RPMI8226 (cell line): ENCODE data around the gene MRPL44.
"Not testable (repeated sequence)": the region's sequence is repeated elsewhere in the genome, so short reads cannot be mapped to it uniquely, and the experiment has no call there.

Source experiments
- DNase-seq: peaks from one replicate; pipeline ENCODE4 v3.0.0-alpha.2; 2015

MRPL44 gene

DNA sequence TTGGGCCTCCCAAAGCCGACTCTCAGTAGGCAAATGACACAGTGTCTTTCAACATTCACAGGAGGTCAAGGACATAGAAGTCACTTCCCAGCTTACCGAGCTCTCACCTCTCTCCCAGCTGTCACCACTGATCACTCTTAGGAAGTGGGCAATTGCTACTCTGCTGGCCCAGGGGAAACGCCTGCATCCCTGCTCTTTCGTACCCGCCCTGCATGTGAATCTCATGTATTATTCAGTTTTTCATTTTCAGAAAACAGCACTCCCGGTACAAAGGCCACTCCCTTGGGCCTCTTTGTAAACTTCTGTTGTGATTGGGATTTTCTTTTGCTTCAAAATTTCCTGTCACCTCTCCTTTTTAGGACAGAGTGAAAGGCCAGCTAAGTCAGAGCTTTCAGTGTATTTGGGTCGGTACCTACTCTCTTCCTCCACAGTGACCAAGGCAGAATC is 15.4 kb downstream of the MRPL44 start:
- no peak for DNase-seq

DNA sequence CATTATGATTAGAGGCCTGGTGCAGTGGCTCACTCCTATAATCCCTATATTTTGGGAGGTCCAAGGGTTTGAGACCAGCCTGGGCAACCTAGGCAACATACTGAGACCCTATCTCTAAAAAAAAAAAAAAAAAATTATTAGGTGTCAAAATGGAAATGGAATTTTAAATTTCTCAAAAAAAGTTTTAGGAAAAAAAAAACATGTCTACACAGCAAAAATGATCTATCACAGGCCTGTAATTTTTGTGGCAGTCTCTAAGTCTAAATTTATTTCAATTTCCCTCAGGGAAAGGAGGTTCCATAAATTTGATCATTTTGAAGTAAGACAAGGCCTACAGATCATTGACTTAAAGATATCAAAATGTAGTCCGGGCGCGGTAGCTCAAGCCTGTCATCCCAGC is 16.3 kb downstream of the MRPL44 start:
- DNase-seq: no peak

DNA sequence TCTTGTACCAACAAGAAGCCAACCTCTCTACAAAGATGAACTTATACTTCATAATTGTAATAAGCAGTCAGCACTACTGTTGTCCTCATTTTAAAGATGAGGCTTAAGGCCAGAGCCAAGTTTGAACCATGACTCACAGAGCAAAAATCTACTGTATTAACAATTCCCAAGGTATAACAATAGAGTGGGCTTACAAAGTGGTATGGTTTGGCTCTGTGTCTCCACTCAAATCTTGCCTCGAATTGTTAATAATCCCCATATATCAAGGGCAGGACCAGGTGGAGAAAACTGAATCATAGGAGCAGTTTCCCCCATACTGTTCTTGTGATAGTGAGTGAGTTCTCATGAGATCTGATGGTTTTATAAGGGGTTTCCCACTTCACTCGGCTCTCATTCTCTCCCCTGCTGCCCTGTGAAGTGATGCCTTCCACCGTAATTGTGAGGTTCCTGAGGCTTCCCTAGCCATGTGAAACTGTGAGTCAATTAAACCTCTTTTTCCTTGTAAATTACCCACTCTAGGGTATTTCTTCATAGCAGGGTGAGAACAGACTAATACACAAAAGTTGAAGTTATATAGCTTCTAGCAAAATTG is 19.5 kb downstream of the MRPL44 start:
- no peak for DNase-seq

DNA sequence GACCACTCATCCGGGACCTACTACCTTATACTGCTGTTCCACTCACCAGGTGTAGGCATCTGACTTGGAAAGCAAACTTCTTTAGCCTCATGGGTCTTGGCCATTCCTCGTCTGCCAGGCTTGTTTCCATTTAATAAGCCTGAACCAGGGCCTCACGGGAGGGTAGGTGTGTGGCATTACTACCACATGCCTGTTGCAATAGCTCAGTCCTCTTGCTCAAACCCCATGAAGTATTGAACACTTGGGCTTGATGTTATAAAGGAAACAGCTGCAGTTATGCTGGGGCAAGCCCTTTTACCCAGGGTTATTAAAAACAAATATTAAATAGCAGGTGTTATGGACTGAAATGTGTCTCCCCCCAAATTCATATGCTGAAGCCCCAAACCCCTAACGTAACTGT is 21.2 kb downstream of the MRPL44 start:
- DNase-seq: no peak

DNA sequence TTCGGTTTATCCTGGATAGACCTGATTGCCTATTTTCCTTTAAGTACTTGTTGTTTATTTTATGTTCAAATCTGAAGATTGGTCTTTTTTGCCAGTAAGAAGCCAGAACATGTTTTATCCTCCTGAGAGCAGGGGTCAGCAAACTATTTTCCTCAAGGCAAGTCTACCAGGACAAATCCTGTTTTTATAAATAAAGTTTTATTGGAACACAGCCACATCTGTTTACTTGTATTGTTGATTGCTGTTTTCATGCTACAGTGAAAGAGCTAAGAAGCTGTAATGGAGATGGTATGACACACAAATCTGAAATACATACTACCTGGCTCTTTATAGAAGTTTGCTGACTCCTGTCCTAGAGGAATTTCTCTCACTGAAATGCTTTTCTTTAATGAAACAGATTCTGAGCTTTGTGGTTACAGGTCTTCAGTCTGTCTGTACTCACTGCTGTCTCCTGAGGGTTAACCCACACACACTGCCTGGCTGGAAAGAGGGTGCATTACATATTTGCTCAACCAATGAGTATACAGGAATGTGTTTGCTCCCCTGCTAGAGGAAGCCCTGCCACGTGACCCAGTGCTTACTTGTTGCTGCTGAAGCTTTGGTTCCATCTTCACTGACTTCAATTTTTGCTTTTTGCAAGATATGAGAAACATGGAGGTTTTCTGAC is 22.6 kb downstream of the MRPL44 start:
- no peak for DNase-seq

DNA sequence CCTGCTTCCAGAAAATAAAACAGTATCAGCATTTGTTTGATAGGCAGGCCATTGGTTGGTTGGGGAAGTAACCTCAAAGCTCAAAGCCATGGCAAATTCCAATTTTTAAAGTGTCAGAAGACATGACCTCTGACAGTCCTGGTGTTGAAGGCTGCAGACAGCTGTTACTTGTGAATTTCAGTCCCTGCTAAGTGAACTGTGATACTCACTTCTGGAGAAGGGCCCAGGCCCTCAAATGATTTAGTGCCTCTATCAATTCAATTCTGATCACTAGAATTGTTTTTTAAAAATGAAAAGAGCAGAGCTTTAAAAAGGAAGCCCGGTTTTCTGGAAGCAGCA is 23.1 kb downstream of the MRPL44 start:
- DNase-seq: no peak

DNA sequence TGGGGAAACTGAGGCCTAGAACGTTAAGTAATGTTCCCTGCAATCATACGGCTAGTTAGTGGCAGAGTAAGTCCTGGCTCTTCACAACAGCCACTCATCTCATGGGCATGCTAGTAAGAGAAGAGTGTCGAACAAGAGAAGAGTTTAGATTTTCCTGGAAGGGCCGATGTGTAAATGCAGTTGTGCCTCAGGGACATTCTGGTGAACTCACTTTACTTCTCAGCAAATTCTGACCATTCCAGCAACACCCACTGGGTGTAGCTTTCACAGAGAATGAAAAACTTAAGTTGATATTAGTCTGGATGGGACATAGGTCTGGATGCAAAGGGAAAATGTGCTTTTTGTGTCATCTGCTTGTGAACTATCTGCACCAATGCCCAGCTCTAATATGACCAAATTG is 23.5 kb downstream of the MRPL44 start:
- DNase-seq: no peak

DNA sequence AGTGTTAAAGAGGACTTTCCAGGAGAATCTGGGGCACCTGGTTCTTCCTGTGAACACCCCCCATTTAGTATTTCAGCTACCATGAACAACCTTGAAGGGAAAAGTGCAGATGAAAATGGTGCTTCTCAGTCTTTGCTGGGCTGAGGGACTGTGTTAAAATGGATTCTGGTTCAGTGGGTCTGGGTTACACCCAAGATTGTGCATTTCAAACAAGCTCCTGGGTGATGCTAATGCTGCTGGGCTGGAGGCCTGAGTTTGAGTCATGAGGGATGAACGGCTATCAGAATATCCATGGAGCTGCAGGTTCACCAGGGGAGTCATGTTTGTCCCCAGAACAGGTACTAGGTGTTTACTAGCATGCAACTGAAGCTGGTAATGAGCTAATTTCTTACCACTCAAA is 24.0 kb downstream of the MRPL44 start:
- DNase-seq: no peak

GRCh38 chr2:223989206-223989855 is 32.1 kb downstream of the MRPL44 start:
- DNase-seq: peak; percentile 55

GRCh38 chr2:223989856-223990232 is 32.6 kb downstream of the MRPL44 start:
- no peak for DNase-seq

DNA sequence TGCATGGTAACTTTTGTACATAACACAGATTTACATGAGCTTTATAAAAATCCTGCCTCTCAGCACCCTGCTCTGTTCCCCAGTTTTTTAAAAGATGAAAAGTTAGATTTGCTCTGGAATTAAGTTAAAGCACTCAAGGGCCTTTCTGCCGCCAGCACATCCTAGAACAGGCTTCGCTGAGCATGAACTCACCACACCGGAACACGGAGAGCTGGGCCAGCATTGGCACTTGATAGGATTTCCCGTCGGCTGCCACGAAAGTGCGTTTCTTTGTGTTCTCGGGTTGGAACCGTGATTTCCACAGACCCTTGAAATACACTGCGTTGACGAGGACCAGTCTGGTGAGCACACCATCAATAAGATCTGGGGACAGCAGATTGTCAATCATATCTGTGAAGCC is 34.3 kb downstream of the MRPL44 start:
- DNase-seq: no peak

DNA sequence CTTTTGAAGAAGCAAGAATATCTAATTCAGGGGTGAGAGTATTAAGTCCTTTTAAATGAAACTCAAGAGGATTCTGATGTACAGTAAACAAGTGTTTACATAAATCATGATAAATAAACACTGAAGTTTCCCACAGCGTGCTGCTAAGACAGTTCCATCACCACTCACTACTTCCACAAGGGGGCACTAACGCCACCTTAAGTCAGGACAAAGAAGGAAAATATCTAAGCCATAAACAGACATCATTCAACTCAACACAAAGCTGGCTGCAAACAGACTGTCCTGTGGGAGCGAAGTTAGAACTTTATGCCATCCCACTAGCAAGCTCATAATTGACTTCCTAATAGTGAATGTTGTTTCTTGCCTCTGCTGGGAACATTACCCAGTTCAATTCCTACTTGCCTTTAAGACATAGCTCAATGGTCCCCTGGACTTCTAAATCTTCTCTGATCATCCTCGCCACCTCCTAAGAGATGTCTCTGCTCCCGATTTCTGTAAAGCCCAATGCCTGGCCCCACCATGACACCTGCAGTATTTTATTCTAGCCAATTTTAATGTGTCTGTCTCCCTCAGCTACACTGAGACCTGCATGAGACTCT is 36.5 kb downstream of the MRPL44 start:
- peak; percentile 62 for DNase-seq

DNA sequence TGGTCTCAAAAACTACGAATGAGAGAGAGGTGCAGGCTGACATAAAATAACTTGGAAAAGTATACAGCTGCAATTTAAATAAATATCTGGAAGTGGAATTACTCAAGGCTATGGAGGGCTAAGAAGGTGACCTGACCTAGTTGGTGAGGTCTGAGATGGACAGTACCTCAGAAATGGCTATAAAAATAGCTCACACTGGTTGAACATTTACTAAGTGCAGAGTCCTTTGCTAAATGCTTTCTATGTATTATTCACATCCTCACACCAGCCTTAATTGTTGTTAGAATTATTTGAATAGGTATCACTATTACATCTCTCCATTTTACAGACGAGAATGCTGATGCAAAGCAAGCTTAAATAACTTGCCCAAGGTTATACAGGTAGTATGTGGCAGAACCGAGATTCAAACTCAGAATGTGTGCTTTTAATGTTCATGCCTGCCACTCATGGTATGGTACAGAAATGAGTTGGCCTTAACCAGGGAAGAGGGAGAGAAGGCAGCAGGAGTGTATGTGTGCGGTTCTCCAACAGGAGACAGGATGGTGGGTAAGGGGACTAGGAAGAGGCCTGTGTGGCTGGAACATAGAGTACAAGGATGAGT is 37.4 kb downstream of the MRPL44 start:
- DNase-seq: no peak

DNA sequence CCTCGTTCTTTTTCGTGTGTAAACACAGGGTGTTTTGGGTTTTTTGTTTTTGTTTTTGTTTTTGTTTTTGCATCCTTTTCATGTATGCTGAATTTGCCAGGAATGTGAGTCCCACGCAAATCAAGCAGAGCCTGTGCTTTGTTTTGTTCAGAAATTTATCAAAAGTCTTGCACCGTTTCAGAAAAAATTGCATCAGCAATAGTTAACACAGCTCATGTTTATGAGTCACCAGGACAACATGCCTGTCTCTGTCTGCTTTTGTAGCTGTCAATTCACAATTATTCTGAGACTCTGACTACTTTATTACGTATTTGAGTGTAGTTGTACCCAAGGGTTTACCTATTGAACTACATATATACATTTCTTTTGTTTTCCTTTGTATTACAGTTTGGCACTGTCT is 38.3 kb downstream of the MRPL44 start:
- no peak for DNase-seq

DNA sequence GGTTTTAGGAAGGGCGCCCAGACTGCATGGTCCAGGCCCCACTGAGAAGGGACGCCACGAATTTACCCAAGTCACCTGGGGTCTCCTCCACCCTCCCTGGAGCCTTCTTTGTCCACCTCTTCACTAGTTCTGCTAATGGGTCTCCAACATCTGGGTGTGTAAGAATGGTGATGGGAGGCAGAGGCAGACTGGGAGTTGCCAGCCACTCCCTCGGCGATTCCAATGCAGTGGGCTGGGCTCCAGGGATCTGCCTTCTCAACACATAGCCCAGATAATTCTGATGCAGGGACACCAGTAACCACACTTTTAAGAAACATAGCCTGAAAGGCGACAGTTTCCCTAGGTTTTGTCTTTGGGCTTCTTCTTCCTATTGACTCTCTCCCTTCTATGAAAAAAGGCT is 39.1 kb downstream of the MRPL44 start:
- DNase-seq: no peak

- DNase-seq: no peak
Measured at GRCh38 chr2:223997938-223998337, 40.7 kb downstream of the MRPL44 start.

DNA sequence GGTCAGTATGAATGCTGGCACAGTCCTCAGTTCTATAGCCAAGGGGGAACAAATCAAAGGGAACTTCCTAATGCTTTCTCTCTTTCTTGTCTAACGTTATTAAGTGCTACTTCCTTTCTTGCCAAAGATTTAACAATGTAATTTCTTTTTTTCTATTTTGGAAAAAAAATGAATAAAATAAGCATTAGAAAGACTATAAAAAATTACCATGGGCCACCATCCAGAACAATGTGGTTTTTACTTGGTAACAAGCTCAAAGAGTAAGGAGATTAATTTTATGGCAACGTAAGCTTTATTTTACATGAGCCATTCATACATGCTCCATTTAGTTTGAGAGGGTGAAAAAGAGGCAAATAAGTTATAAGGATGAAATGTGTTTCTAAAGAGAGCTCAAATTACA is 41.7 kb downstream of the MRPL44 start:
- DNase-seq: no peak

GRCh38 chr2:223999862-224000261 is 42.6 kb downstream of the MRPL44 start:
- no peak for DNase-seq

- DNase-seq: not testable (repeated sequence)
Measured at GRCh38 chr2:224000662-224001061, 43.4 kb downstream of the MRPL44 start.

DNA sequence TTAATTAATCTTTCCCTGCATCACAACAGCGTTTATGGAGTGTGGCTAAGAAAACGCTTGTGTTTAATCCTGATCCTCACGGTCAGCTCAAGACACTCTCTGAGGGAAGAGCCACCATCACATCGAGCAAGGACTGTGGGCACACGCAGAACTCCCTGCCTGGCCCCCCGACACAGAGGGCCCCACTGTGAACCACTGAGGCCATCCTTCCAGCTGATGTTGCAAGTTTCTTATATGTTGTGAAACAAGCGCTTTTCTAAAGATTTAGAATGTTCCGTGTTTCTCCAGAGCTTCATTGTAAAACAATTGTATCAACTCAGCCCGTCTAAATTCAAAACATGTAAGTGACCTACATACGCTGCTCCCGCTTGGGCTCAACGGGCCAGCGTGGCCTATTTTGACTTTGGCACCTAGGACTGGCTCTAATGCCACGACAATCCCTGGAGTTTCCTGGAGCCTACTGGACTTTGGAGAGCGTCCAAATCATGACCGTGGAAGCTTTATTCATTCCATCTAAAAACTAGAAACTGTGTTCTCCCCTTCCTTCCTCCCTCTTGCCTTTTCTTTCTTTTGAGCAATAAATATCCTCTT is 46.9 kb downstream of the MRPL44 start:
- no peak for DNase-seq

GRCh38 chr2:224008702-224009261 is 51.5 kb downstream of the MRPL44 start:
- no peak for DNase-seq

- no peak for DNase-seq
Measured at GRCh38 chr2:224009605-224010315, 52.5 kb downstream of the MRPL44 start.
